GM12878 (cell line): ENCODE measurements around the gene TFCP2L1. TPM values are rescaled to one million over a fixed set of nuclear protein-coding genes. Genes with fewer than 3 reads are reported as not detected.

Source experiments
- ATAC-seq: fragments of 200-7000 bp; cut with Tn5 transposase; 3 replicates; pipeline ENCODE4 v1.9.1; 2020; ENCODE audit warnings: mild to moderate bottlenecking, moderate library complexity
- BruUV-seq: library from RNA; stranded (reverse); fragments of 400-500 nt; replicated peaks from 2 replicates; lab custom pipeline; 2021; lab: Mats Ljungman, UMichigan
- CTCF ChIA-PET: fragments of 300-600 bp; sonication (Branson Sonifier 250); formaldehyde crosslinking; extraction: SDS; loops from one replicate; lab custom pipeline; 2021; ENCODE audit warnings: inconsistent platforms; lab: Yijun Ruan, JAX
- POLR2A ChIA-PET: fragments of 350-600 bp; formaldehyde crosslinking; extraction: SDS; loops from one replicate; lab custom pipeline; 2021; ENCODE audit warnings: inconsistent platforms; lab: Charles Lee
- RAD21 ChIA-PET: fragments of 300-600 bp; sonication (Branson Sonifier 250); formaldehyde crosslinking; loops from one replicate; lab custom pipeline; 2023; ENCODE audit warnings: antibody characterized with exemption; ENCODE audit not compliant: unreplicated experiment; lab: Charles Lee
- SMC1A ChIA-PET: fragments of 300-600 bp; sonication (Branson Sonifier 250); formaldehyde crosslinking; loops from one replicate; lab custom pipeline; 2023; ENCODE audit not compliant: unreplicated experiment, uncharacterized antibody; lab: Charles Lee
- DNase-seq: peaks from one replicate; pipeline ENCODE4 v3.0.0-alpha.2; 2011; ENCODE audit warnings: low read depth, low spot score
- FAIRE-seq: peaks from 3 replicates; lab custom pipeline; 2011; peaks lifted over from hg19 to GRCh38; lab: Jason Lieb, UNC
- H2AFZ ChIP-seq: 2 replicates; pipeline ENCODE4 v1.6.0; 2011; ENCODE audit warnings: low read depth, low read length, control low read depth; ENCODE audit not compliant: control insufficient read depth
- H3K27ac ChIP-seq: 2 replicates; pipeline ENCODE4 v1.5.1; 2011; ENCODE audit warnings: control low read depth; ENCODE audit not compliant: control insufficient read depth, insufficient read depth
- H3K27me3 ChIP-seq, 2 experiments: replicated peaks in 1 of 2; 2 replicates each; pipeline versions ENCODE4 v1.6.0 to v1.6.1; 2011; ENCODE audit warnings: low read length in 1 of 2; ENCODE audit not compliant: control insufficient read depth in 2 of 2, insufficient read depth in 2 of 2
- H3K36me3 ChIP-seq, 2 experiments: 2 replicates each; pipeline ENCODE4 v1.5.1; 2011; ENCODE audit warnings: low read length in 1 of 2; ENCODE audit not compliant: control insufficient read depth in 2 of 2, insufficient read depth in 2 of 2
- H3K4me1 ChIP-seq: 2 replicates; pipeline ENCODE4 v1.6.1; 2011; ENCODE audit warnings: mild to moderate bottlenecking, low read length, moderate library complexity, mixed read lengths; ENCODE audit not compliant: control insufficient read depth, insufficient read depth
- H3K4me2 ChIP-seq: 2 replicates; pipeline ENCODE4 v1.6.0; 2011; ENCODE audit warnings: control low read depth; ENCODE audit not compliant: control insufficient read depth, insufficient read depth
- H3K4me3 ChIP-seq: fragments of 200-600 bp; sonication (generic); 2 replicates; pipeline ENCODE4 v1.5.1; 2016
- H3K79me2 ChIP-seq: 2 replicates; pipeline ENCODE4 v1.6.0; 2011; ENCODE audit warnings: low read length; ENCODE audit not compliant: control insufficient read depth, insufficient read depth
- H3K9ac ChIP-seq: 2 replicates; pipeline ENCODE4 v1.8.0; 2011; ENCODE audit warnings: low read length, control low read depth, mixed read lengths; ENCODE audit not compliant: control insufficient read depth, insufficient read depth
- H3K9me3 ChIP-seq: replicated peaks from 3 replicates; pipeline ENCODE4 v1.5.1; 2011; ENCODE audit warnings: mild to moderate bottlenecking, low read length; ENCODE audit not compliant: control insufficient read depth, insufficient read depth
- H4K20me1 ChIP-seq: 2 replicates; pipeline ENCODE4 v1.6.0; 2011; ENCODE audit not compliant: control insufficient read depth, insufficient read depth
- EP300 ChIP-seq, 2 experiments: fragments of 150-350 bp in 1 of 2; IDR thresholded peaks; 2 replicates each; pipeline ENCODE4 v1.6.1; 2011 to 2012; ENCODE audit warnings: low read depth in 2 of 2, low read length in 2 of 2, borderline replicate concordance in 1 of 2, improper control_type of control experiment in 1 of 2, inconsistent platforms in 1 of 2; ENCODE audit not compliant: control insufficient read depth in 1 of 2
- JUNB ChIP-seq: IDR thresholded peaks from 2 replicates; pipeline ENCODE4 v1.6.1; 2016; ENCODE audit warnings: antibody characterized with exemption, mild to moderate bottlenecking
- KAT2A ChIP-seq: conservative IDR thresholded peaks from 2 replicates; pipeline ENCODE4 v1.6.1; 2011; ENCODE audit warnings: low read depth, low read length; ENCODE audit not compliant: control insufficient read depth
- KDM1A ChIP-seq: fragments of 200-600 bp; sonication (generic); IDR thresholded peaks from 2 replicates; pipeline ENCODE4 v1.6.1; 2016; ENCODE audit warnings: borderline replicate concordance
- POLR2AphosphoS2 ChIP-seq: IDR thresholded peaks from 2 replicates; pipeline ENCODE4 v1.6.1; 2011; ENCODE audit warnings: low read depth, mild to moderate bottlenecking, low read length, improper control_type of control experiment, moderate library complexity
- WGBS: methylation state at CpG from one replicate; pipeline ENCODE4 v1.1.6; 2016; ENCODE audit warnings: low lambda C conversion rate; ENCODE audit not compliant: insufficient replicate concordance, insufficient coverage; ENCODE audit errors: missing lambda C conversion rate; 5-methylcytosine and 5-hydroxymethylcytosine counted together
- in situ Hi-C: fragments of 300-500 bp; cut with MboI; formaldehyde crosslinking; loops from 9 replicates; pipeline ENCODE4 v1.14.3; 2018; ENCODE audit warnings: mixed read lengths
- intact Hi-C: fragments of 100-400 bp; cut with micrococcal nuclease; formaldehyde crosslinking; loops from one replicate; pipeline ENCODE4 v1.14.2; 2022; ENCODE audit not compliant: unreplicated experiment
- polyA plus RNA-seq, 11 experiments: library from polyadenylated mRNA; depleted of rRNA in 4 of 11; unstranded in 6 of 11; stranded (reverse) in 5 of 11; fragments of >200 nt; fragmentation: Nextera tagmentation in 4 of 11; fragmentation: Illumina TruSeq in 1 of 11; extraction: Ambion mirVana in 4 of 11; extraction: Trizol in 1 of 11; gene quantifications; 1 replicate in 1 of 11; 2 replicates in 10 of 11; pipeline versions ENCODE4 v1.2.1 to v1.2.3, GENCODE V29; 2011 to 2016; ENCODE audit warnings: inconsistent platforms in 2 of 11, missing spikeins in 2 of 11, low read depth in 1 of 11
- total RNA-seq, 4 experiments: library from RNA; depleted of rRNA in 3 of 4; stranded (reverse); fragments of >200 nt in 3 of 4; fragmentation: Illumina TruSeq in 1 of 4; extraction: Trizol in 1 of 4; gene quantifications; 2 replicates each; pipeline versions ENCODE4 v1.2.1 to v1.2.3, GENCODE V29; 2013 to 2021

The TFCP2L1 gene
- total and polyA plus RNA-seq, 10 of the 15 experiments (the other 5 are each of a cell fraction or from before 2014, with no cell fraction given): 0.02 to 0.21 (median 0.09) TPM; not detected in 1

DNA sequence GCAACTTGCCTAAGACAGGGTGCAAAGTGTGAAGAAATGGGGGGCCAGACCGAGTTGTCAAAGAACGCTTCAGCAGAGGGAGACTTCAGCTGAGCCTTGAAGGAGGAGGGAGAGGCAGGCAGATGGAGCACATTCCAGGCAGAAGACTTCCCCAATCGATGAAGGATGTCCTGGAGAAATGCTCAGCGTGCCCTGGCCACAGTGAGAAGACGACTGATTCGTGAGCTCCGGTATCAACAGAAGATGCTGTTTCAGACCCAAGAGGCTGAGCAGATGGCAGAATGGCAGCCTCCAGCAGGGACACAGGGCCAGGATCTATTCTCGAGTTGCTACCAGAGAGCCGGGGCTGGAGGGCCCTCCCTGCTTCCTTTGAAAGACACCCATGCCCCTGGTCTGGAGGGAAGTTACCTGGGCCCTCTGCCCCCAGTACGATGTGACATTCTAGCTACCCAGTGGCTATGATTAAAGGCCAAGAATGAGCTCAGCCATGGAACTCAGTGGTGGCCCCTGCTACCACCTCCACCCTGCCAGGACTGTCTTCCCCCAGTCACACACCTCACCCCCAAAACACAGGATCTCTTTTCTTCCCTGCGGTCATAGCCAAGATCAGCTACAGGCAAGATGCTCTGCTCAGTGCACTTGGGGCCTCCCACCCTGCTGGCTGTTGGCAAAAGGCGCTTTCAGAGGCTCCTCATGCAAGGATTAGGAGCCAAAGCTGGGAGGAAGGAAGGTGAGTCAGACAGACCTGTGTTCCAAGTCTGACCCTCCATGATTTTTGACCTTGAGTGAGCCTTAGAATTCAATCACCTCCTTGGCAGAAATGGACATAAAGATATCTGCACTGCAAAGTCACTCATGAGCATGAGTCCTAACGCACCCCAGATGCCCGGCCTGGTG lies 84.3 kb downstream of the TFCP2L1 start:
- in situ Hi-C loops: no loop called here
- ChIA-PET RAD21 (no interaction called here), POLR2A (no interaction called here)

GRCh38 chr2:121200011-121200347 lies 85.0 kb downstream of the TFCP2L1 start:
- Histone ChIP-seq H3K27me3 (peaks cover 0 to 1% of the 10 kb centered on the region in 2 experiments; a peak in 2 of 4 replicates), H3K9me3 (no peaks in the 10 kb centered on the region), H3K79me2 (no peaks in the 10 kb centered on the region), H3K36me3 (no peaks in the 10 kb centered on the region), H2AFZ (no peak overlapping the region), H3K9ac (no peak overlapping the region), H3K4me1 (no peaks in the 10 kb centered on the region), H3K4me3 (no peak overlapping the region), H3K4me2 (no peak overlapping the region), H3K27ac (no peak overlapping the region), H4K20me1 (no peaks in the 10 kb centered on the region)
- RAD21 ChIA-PET: no interaction called here
- ATAC-seq: no peak
- 21% methylated on average over 8 of the region's 8 CpGs for WGBS
- in situ Hi-C loops: no loop called here
- POLR2A ChIA-PET: no interaction called here
- no TSS peak for BruUV-seq
- TF ChIP-seq POLR2AphosphoS2: no peak
- no peak for TF ChIP-seq KAT2A
- CTCF ChIA-PET: no interaction called here
- intact Hi-C loops: no loop called here
- SMC1A ChIA-PET: no interaction called here
- DNase-seq: no peak
- no peak for FAIRE-seq

More for the DNA sequence above, 84.3 kb downstream of the TFCP2L1 start:
- Histone ChIP-seq H3K9me3 (no peaks in the 10 kb centered on the region), H4K20me1 (no peaks in the 10 kb centered on the region), H3K27ac (no peak overlapping the region), H2AFZ (no peak overlapping the region), H3K9ac (no peak overlapping the region), H3K4me2 (no peak overlapping the region), H3K4me1 (no peaks in the 10 kb centered on the region), H3K27me3 (peaks cover 0 to 1% of the 10 kb centered on the region in 2 experiments; a peak in 2 of 4 replicates), H3K36me3 (no peaks in the 10 kb centered on the region), H3K79me2 (no peaks in the 10 kb centered on the region), H3K4me3 (no peak overlapping the region)
- ChIA-PET SMC1A (no interaction called here), CTCF (no interaction called here)
- no peak for ATAC-seq
- DNase-seq: no peak
- no TSS peak for BruUV-seq
- FAIRE-seq: no peak
- WGBS: 24% methylated on average over 14 of the region's 14 CpGs
- TF ChIP-seq JUNB (no peak), KDM1A (no peak), EP300 (IDR thresholded peaks at IDR 0.05; ENCODE audit: borderline replicate concordance in 1 of 2, control insufficient read depth in 1 of 2, low read depth in 2 of 2, low read length in 2 of 2) (no peak)
- intact Hi-C loops: no loop called here
